ENCODE results near the gene PLA2G2C. TPM values are rescaled to one million over a fixed set of nuclear protein-coding genes. Genes with fewer than 3 reads are reported as not detected.

Gene PLA2G2C
- total RNA-seq, 4 donors from 2014 or later: not detected

DNA sequence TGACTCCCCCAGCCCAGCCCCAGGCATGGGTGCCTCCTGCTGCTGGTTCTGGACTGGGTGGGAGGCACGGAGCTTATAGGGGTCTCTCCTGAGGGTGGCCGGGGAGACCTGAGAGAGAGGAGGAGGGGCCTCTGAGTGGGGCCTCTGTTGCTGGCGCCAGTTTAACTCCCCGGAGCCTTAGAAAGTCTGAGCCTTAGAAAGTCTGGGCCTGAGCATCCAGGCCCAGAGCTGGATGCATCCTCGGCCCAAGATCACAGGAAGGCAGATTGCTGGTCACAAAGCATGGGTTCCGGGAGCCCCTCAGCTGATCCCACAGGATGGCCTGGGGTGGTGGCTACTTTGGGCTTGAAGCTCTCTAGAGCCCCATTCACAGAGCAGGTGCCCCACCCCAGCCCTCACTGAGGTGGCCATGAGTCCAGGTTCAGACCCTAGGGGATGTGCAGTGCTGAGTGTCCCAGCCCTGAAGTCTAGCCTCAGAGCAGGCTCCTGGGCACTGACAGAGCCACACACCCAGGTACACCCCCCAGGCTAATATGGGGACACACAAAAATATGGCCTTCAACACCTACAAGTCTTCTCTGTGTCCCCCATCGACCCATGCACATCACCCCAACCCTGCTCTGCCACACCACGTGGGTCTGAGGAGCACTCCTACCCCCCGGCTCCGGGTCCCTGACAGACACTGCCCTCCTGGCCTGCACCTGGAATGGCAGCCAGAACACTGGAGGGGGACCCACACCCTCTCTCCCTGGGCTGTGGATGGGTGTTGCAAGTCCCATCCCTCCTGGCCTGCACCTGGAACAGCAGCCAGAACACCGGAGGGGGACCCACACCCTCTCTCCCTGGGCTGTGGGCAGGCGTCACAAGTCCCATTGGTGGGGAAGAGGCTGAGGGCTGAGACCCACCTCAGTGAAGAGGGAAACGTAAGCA is 37.5 kb downstream of the PLA2G2C start:
- no peak for DNase-seq (ENCODE audit: low spot score)
- TF ChIP-seq, protein P1, sequence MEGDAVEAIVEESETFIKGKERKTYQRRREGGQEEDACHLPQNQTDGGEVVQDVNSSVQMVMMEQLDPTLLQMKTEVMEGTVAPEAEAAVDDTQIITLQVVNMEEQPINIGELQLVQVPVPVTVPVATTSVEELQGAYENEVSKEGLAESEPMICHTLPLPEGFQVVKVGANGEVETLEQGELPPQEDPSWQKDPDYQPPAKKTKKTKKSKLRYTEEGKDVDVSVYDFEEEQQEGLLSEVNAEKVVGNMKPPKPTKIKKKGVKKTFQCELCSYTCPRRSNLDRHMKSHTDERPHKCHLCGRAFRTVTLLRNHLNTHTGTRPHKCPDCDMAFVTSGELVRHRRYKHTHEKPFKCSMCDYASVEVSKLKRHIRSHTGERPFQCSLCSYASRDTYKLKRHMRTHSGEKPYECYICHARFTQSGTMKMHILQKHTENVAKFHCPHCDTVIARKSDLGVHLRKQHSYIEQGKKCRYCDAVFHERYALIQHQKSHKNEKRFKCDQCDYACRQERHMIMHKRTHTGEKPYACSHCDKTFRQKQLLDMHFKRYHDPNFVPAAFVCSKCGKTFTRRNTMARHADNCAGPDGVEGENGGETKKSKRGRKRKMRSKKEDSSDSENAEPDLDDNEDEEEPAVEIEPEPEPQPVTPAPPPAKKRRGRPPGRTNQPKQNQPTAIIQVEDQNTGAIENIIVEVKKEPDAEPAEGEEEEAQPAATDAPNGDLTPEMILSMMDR (IDR thresholded peaks at IDR 0.05): no peak
- no peak for ATAC-seq (ENCODE audit: low FRiP score)

GRCh38 chr1:20147846-20148570 is 38.3 kb downstream of the PLA2G2C start:
- no peak for DNase-seq (ENCODE audit: low spot score)
- no peak for ATAC-seq (ENCODE audit: low FRiP score)
- TF ChIP-seq, protein P1 (IDR thresholded peaks at IDR 0.05): no peak

- ATAC-seq (ENCODE audit: low FRiP score): no peak
- no peak for DNase-seq (ENCODE audit: low spot score)
- TF ChIP-seq, protein P1 (IDR thresholded peaks at IDR 0.05): no peak
Observed at GRCh38 chr1:20143734-20144565, 42.4 kb downstream of the PLA2G2C start.

- no peak for DNase-seq (ENCODE audit: low spot score)
- TF ChIP-seq, protein P1 (IDR thresholded peaks at IDR 0.05): no peak
- ATAC-seq (ENCODE audit: low FRiP score): no peak
Observed at GRCh38 chr1:20143318-20143717, 43.0 kb downstream of the PLA2G2C start.

- ATAC-seq (ENCODE audit: low FRiP score): no peak
- TF ChIP-seq, protein P1 (IDR thresholded peaks at IDR 0.05): no peak
- no peak for DNase-seq (ENCODE audit: low spot score)
Observed at GRCh38 chr1:20142001-20142710, 44.2 kb downstream of the PLA2G2C start.

- no peak for ATAC-seq (ENCODE audit: low FRiP score)
- DNase-seq (ENCODE audit: low spot score): no peak
- TF ChIP-seq, protein P1 (IDR thresholded peaks at IDR 0.05): no peak
Observed at GRCh38 chr1:20141466-20141865, 44.9 kb downstream of the PLA2G2C start.
